HG03175 (cell line): Measurements from ENCODE around the gene AQP3.
"Not testable (repeated sequence)": the region's sequence is repeated elsewhere in the genome, so short reads cannot be mapped to it uniquely, and the experiment has no call there.

Experiments used
- ATAC-seq: cut with Tn5 transposase; IDR thresholded peaks from one replicate; pipeline ENCODE4 v1.9.1; 2021; ENCODE audit warnings: mild to moderate bottlenecking, moderate library complexity; ENCODE audit not compliant: unreplicated experiment

Gene AQP3

GRCh38 chr9:33443464-33444154 lies 3.8 kb downstream of the AQP3 start:
- ATAC-seq, result no peak

GRCh38 chr9:33443047-33443446 lies 4.3 kb downstream of the AQP3 start:
- ATAC-seq, result no peak

GRCh38 chr9:33442125-33442524 lies 5.3 kb downstream of the AQP3 start:
- no peak for ATAC-seq

- no peak for ATAC-seq
Measured at GRCh38 chr9:33440609-33441008, 6.8 kb downstream of the AQP3 start.

- ATAC-seq, result no peak
Measured at GRCh38 chr9:33440204-33440603, 7.2 kb downstream of the AQP3 start.

GRCh38 chr9:33439731-33440130 lies 7.7 kb downstream of the AQP3 start:
- no peak for ATAC-seq

- no peak for ATAC-seq
Measured at GRCh38 chr9:33438926-33439680, 8.3 kb downstream of the AQP3 start.

GRCh38 chr9:33437898-33438297 lies 9.5 kb downstream of the AQP3 start:
- no peak for ATAC-seq

GRCh38 chr9:33437205-33437604 lies 10.2 kb downstream of the AQP3 start:
- no peak for ATAC-seq

GRCh38 chr9:33436445-33436844 lies 10.9 kb downstream of the AQP3 start:
- no peak for ATAC-seq

GRCh38 chr9:33435821-33436277 lies 11.5 kb downstream of the AQP3 start:
- ATAC-seq, result no peak

GRCh38 chr9:33434317-33435105 lies 12.9 kb downstream of the AQP3 start:
- no peak for ATAC-seq

GRCh38 chr9:33433871-33434270 lies 13.5 kb downstream of the AQP3 start:
- no peak for ATAC-seq

GRCh38 chr9:33431420-33431819 lies 16.0 kb downstream of the AQP3 start:
- no peak for ATAC-seq

GRCh38 chr9:33430942-33431341 lies 16.5 kb downstream of the AQP3 start:
- no peak for ATAC-seq

GRCh38 chr9:33429256-33429985 lies 18.0 kb downstream of the AQP3 start:
- no peak for ATAC-seq

GRCh38 chr9:33426843-33427293 lies 20.5 kb downstream of the AQP3 start:
- ATAC-seq, result no peak

- ATAC-seq, result no peak
Measured at GRCh38 chr9:33425128-33425533, 22.3 kb downstream of the AQP3 start.

GRCh38 chr9:33424492-33424891 lies 22.9 kb downstream of the AQP3 start:
- not testable (repeated sequence) for ATAC-seq

GRCh38 chr9:33424043-33424442 lies 23.4 kb downstream of the AQP3 start:
- ATAC-seq, result not testable (repeated sequence)
